ENCODE results near the gene CUL4A. TPM values are rescaled to one million over a fixed set of nuclear protein-coding genes. Genes with fewer than 3 reads are reported as not detected.

CUL4A gene
- total RNA-seq, 1 donor from 2014 or later: 104 TPM

GRCh38 chr13:113202912-113203311 lies 6.5 kb upstream of the CUL4A start:
- peaks cover 5% of the 10 kb centered on the region for H3K36me3 ChIP-seq (ENCODE audit: control insufficient read depth, insufficient read depth, low read length)
- no peaks in the 10 kb centered on the region for H3K27me3 ChIP-seq (ENCODE audit: control insufficient read depth, insufficient read depth, low read length)
- FAIRE-seq (no peak), DNase-seq (ENCODE audit: low read depth) (no peak)
- H3K4me3 ChIP-seq (ENCODE audit: low read depth, low read length): no peak overlapping the region
- no peak for TF ChIP-seq CTCF (IDR thresholded peaks at IDR 0.05; ENCODE audit: insufficient read depth, low read length, severe bottlenecking)

- Histone ChIP-seq H3K27me3 (ENCODE audit: control insufficient read depth, insufficient read depth, low read length) (no peaks in the 10 kb centered on the region), H3K36me3 (ENCODE audit: control insufficient read depth, insufficient read depth, low read length) (peaks cover 5% of the 10 kb centered on the region), H3K4me3 (ENCODE audit: low read depth, low read length) (no peak overlapping the region)
- TF ChIP-seq CTCF (IDR thresholded peaks at IDR 0.05; ENCODE audit: insufficient read depth, low read length, severe bottlenecking): no peak
- DNase-seq (ENCODE audit: low read depth) (no peak), FAIRE-seq (no peak)
Measured at GRCh38 chr13:113203507-113204377, 5.7 kb upstream of the CUL4A start.

DNA sequence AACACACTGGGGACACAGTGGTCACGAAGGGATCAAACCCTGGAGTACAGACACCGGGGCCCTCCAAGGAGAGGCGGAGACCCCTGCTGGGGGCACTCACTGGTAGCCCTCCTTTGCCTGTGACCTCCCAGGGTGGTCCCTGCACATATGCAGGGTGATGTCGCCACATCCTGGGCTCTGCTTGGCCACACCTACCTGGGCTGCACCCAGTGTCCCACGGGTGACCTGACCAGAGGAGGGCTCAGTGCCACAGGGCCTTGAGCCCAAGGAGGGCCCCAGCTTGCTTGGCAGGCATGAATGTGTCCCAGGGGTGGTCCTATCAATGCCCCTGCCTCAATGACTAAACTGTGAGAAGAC lies 5.1 kb upstream of the CUL4A start:
- no peak for TF ChIP-seq CTCF (IDR thresholded peaks at IDR 0.05; ENCODE audit: insufficient read depth, low read length, severe bottlenecking)
- H3K36me3 ChIP-seq (ENCODE audit: control insufficient read depth, insufficient read depth, low read length): peaks cover 5% of the 10 kb centered on the region
- H3K27me3 ChIP-seq (ENCODE audit: control insufficient read depth, insufficient read depth, low read length): no peaks in the 10 kb centered on the region
- no peak overlapping the region for H3K4me3 ChIP-seq (ENCODE audit: low read depth, low read length)
- no peak for FAIRE-seq
- DNase-seq (ENCODE audit: low read depth): no peak

DNA sequence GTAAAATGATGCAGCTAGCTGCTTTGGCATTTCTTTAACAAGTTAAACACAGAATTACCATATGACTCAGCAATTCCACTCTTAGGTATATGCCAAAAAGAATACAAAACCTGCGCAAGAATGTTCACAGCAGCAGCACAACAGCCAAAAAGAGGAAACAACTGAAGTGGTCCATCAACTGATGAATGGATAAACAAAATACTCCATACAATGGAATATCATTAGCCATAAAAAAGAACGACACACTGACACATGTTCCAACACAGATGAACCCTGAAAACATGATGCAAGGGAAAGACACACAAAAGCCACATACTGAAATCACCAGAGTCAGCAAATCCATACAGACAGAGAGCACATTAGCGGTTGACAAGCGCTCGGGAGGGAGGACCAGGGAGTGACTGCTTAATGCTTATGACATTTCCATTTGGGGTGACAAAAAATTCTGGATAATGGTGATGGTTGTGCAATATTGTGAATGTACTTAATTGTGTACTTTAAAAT lies 3.9 kb upstream of the CUL4A start:
- TF ChIP-seq CTCF (IDR thresholded peaks at IDR 0.05; ENCODE audit: insufficient read depth, low read length, severe bottlenecking): no peak
- no peak overlapping the region for H3K4me3 ChIP-seq (ENCODE audit: low read depth, low read length)
- no peak for FAIRE-seq
- DNase-seq (ENCODE audit: low read depth): peak; percentile 22
- no peaks in the 10 kb centered on the region for H3K27me3 ChIP-seq (ENCODE audit: control insufficient read depth, insufficient read depth, low read length)
- peaks cover 5% of the 10 kb centered on the region for H3K36me3 ChIP-seq (ENCODE audit: control insufficient read depth, insufficient read depth, low read length)

- TF ChIP-seq CTCF (IDR thresholded peaks at IDR 0.05; ENCODE audit: insufficient read depth, low read length, severe bottlenecking): no peak
- H3K27me3 ChIP-seq (ENCODE audit: control insufficient read depth, insufficient read depth, low read length): no peaks in the 10 kb centered on the region
- H3K36me3 ChIP-seq (ENCODE audit: control insufficient read depth, insufficient read depth, low read length): peaks cover 6% of the 10 kb centered on the region
- FAIRE-seq (no peak), DNase-seq (ENCODE audit: low read depth) (no peak)
- peak overlapping the region; percentile 85 for H3K4me3 ChIP-seq (ENCODE audit: low read depth, low read length)
Measured at GRCh38 chr13:113207460-113207859, 2.0 kb upstream of the CUL4A start.

Measured in bronchial epithelial cell (primary cell).